Esophagus muscularis mucosa (tissue), 4 donors: ENCODE data around the gene MT1H. TPM values are rescaled to one million over a fixed set of nuclear protein-coding genes. Genes with fewer than 3 reads are reported as not detected.

Experiments used
- DNase-seq: peaks from one replicate; pipeline ENCODE4 v3.0.0-alpha.2; 2017; ENCODE audit errors: extremely low spot score
- H3K27ac ChIP-seq, 4 donors: fragments of 200-600 bp; sonication (generic); replicated peaks in 1 of 4; 1 replicate in 3 of 4; 2 replicates in 1 of 4; pipeline ENCODE4 v1.5.1; 2016 to 2019; ENCODE audit warnings: mild to moderate bottlenecking in 1 of 4
- H3K27me3 ChIP-seq, 4 donors: fragments of 200-600 bp; sonication (generic); one replicate each; pipeline versions ENCODE4 v1.5.1 to v1.6.0; 2016 to 2019
- H3K36me3 ChIP-seq, 4 donors: fragments of 200-600 bp; sonication (generic); one replicate each; pipeline ENCODE4 v1.5.1; 2016 to 2019
- H3K4me1 ChIP-seq, 4 donors: fragments of 200-600 bp; sonication (generic); one replicate each; pipeline ENCODE4 v1.5.1; 2016 to 2019
- H3K4me3 ChIP-seq, 4 donors: fragments of 200-600 bp; sonication (generic); 1 replicate in 2 of 4; 2 replicates in 2 of 4; pipeline ENCODE4 v1.5.1; 2016 to 2019; ENCODE audit warnings: mild to moderate bottlenecking in 4 of 4, moderate library complexity in 1 of 4
- H3K9me3 ChIP-seq, 4 donors: fragments of 200-600 bp; sonication (generic); 1 replicate in 3 of 4; 2 replicates in 1 of 4; pipeline ENCODE4 v1.5.1; 2016 to 2019
- CTCF ChIP-seq, 3 experiments: fragments of 200-600 bp in 2 of 3; fragments of 450-650 bp in 1 of 3; sonication (generic) in 2 of 3; IDR thresholded peaks; one replicate each; pipeline ENCODE4 v1.5.1; 2017 to 2019; ENCODE audit warnings: antibody characterized with exemption in 3 of 3, mild to moderate bottlenecking in 2 of 3, moderate library complexity in 1 of 3
- EP300 ChIP-seq: sonication (generic); formaldehyde crosslinking; IDR thresholded peaks from one replicate; pipeline ENCODE4 v1.6.1; 2017; ENCODE audit warnings: antibody characterized with exemption
- POLR2A ChIP-seq: fragments of 450-650 bp; IDR thresholded peaks from one replicate; pipeline ENCODE4 v1.6.1; 2017; ENCODE audit warnings: antibody characterized with exemption, moderate library complexity, mild to moderate bottlenecking, low read depth
- POLR2AphosphoS5 ChIP-seq, 2 donors: sonication (generic); formaldehyde crosslinking; IDR thresholded peaks; one replicate each; pipeline ENCODE4 v1.6.1; 2017; ENCODE audit warnings: antibody characterized with exemption in 2 of 2
- WGBS: methylation state at CpG from one replicate; pipeline ENCODE4 v1.1.5; 2018; 5-methylcytosine and 5-hydroxymethylcytosine counted together
- intact Hi-C: fragments of 100-400 bp; cut with DNase I; formaldehyde crosslinking; loops from one replicate; pipeline ENCODE4 v1.15.1; 2023
- total RNA-seq, 4 donors: library from RNA; depleted of rRNA; stranded (reverse); fragments of >200 nt; gene quantifications; one replicate each; pipeline versions ENCODE4 v1.1.0 to v1.2.1, GENCODE V29; 2016

Gene MT1H
- total RNA-seq, 4 donors from 2014 or later: not detected

DNA sequence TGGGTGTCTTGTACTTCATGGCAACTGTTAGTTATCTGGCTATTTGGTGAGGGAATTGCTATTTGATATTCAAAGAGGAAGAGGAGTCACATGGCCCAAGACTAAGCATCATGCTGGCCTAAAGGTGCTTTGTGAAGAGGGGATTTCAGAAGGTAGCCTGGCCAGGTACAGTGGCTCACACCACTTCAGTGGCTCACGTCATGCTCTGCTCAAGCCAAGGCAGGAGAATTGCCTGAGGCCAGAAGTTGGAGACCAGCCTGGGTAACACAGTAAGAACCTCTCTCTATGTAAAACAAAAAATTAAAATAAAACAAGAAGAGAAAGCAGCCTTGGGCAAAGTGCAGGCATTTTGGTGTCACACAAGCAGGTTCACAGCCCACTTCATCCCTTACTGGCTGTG is 24.3 kb upstream of the MT1H start:
- Histone ChIP-seq H3K36me3 (no peaks in the 10 kb centered on the region), H3K9me3 (no peaks in the 10 kb centered on the region), H3K4me1 (peaks cover 0 to 21% (median 14%) of the 10 kb centered on the region in 4 donors), H3K4me3 (no peak overlapping the region), H3K27me3 (peaks cover 0 to 90% (median 5%) of the 10 kb centered on the region in 4 donors), H3K27ac (no peak overlapping the region)
- intact Hi-C loops: no loop called here
- WGBS: 89% methylated on average over 1 of the region's 1 CpG
- no peak for DNase-seq
- TF ChIP-seq EP300 (no peak), CTCF (IDR thresholded peaks at IDR 0.05) (no peak), POLR2A (no peak), POLR2AphosphoS5 (IDR thresholded peaks at IDR 0.05) (no peak)

- WGBS: 10% methylated on average over 1 of the region's 1 CpG
Observed at GRCh38 chr16:56645838-56646237, 23.8 kb upstream of the MT1H start.

GRCh38 chr16:56647641-56648431 is 21.8 kb upstream of the MT1H start:
- Histone ChIP-seq H3K4me3 (no peak overlapping the region), H3K27me3 (peaks cover 0 to 81% (median 5%) of the 10 kb centered on the region in 4 donors), H3K36me3 (no peaks in the 10 kb centered on the region), H3K4me1 (peaks cover 0 to 15% (median 12%) of the 10 kb centered on the region in 4 donors), H3K27ac (no peak overlapping the region), H3K9me3 (no peaks in the 10 kb centered on the region)
- 47% methylated on average over 10 of the region's 33 CpGs for WGBS
- no peak for DNase-seq
- no peak for TF ChIP-seq EP300
- TF ChIP-seq POLR2A: no peak
- no peak for TF ChIP-seq CTCF (IDR thresholded peaks at IDR 0.05)
- intact Hi-C loops: no loop called here

More at GRCh38 chr16:56645838-56646237, 23.8 kb upstream of the MT1H start:
- no peaks in the 10 kb centered on the region for H3K9me3 ChIP-seq
- TF ChIP-seq CTCF (IDR thresholded peaks at IDR 0.05) (no peak), POLR2AphosphoS5 (IDR thresholded peaks at IDR 0.05) (no peak), POLR2A (no peak), EP300 (no peak)
- peaks cover 0 to 20% (median 14%) of the 10 kb centered on the region in 4 donors for H3K4me1 ChIP-seq
- H3K27me3 ChIP-seq: peaks cover 0 to 88% (median 5%) of the 10 kb centered on the region in 4 donors
- intact Hi-C loops: no loop called here
- H3K27ac ChIP-seq: no peak overlapping the region
- no peak overlapping the region for H3K4me3 ChIP-seq
- DNase-seq: no peak
- H3K36me3 ChIP-seq: no peaks in the 10 kb centered on the region

DNA sequence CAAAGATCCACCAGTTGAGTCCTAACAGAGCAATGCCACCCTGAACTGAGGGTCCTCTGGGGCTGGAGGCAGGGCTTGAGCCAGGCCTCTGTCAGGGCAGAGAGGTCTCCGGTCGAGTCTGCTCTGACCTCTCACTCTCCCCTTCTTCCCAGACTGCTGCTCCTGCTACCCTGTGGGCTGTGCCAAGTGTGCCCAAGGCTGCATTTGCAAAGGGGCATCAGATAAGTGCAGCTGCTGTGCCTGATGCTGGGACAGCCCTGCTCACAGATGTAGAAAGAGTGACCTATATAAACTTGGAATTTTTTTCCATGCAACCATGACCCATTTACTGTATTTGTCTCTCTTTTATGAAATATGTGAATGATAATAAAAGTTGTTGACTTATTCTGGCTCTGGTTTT is 20.3 kb upstream of the MT1H start:
- Histone ChIP-seq H3K36me3 (no peaks in the 10 kb centered on the region), H3K27ac (no peak overlapping the region), H3K27me3 (peaks cover 0 to 67% (median 5%) of the 10 kb centered on the region in 4 donors), H3K4me3 (no peak overlapping the region), H3K4me1 (peaks cover 0 to under 1% (median 0%) of the 10 kb centered on the region in 4 donors), H3K9me3 (no peaks in the 10 kb centered on the region)
- no peak for DNase-seq
- intact Hi-C loops: no loop called here
- TF ChIP-seq POLR2AphosphoS5 (IDR thresholded peaks at IDR 0.05) (no peak), CTCF (IDR thresholded peaks at IDR 0.05) (no peak), POLR2A (no peak), EP300 (no peak)
- WGBS: 100% methylated on average over 2 of the region's 2 CpGs
